GM10248 (cell line): ENCODE measurements around the gene CACNB4.
"Not testable (repeated sequence)": the region's sequence is repeated elsewhere in the genome, so short reads cannot be mapped to it uniquely, and the experiment has no call there.

Source experiments
- CTCF ChIA-PET: fragments of 300-600 bp; sonication (Branson Sonifier 250); formaldehyde crosslinking; extraction: SDS; loops from one replicate; lab custom pipeline; 2021; ENCODE audit warnings: antibody characterized with exemption; lab: Yijun Ruan, JAX
- POLR2A ChIA-PET: fragments of 350-650 bp; sonication (Branson Sonifier 250); formaldehyde crosslinking; extraction: SDS; loops from one replicate; lab custom pipeline; 2020; ENCODE audit warnings: antibody characterized with exemption; lab: Yijun Ruan, JAX
- DNase-seq: peaks from one replicate; pipeline ENCODE4 v3.0.0; 2012; ENCODE audit errors: extremely low spot score
- TF ChIP-seq, protein P1 (sequence below): IDR thresholded peaks from 2 replicates; pipeline ENCODE4 v1.5.1; 2012; ENCODE audit warnings: mild to moderate bottlenecking, low read depth; ENCODE audit errors: extremely low read depth, missing control alignments, control extremely low read depth

The CACNB4 gene

DNA sequence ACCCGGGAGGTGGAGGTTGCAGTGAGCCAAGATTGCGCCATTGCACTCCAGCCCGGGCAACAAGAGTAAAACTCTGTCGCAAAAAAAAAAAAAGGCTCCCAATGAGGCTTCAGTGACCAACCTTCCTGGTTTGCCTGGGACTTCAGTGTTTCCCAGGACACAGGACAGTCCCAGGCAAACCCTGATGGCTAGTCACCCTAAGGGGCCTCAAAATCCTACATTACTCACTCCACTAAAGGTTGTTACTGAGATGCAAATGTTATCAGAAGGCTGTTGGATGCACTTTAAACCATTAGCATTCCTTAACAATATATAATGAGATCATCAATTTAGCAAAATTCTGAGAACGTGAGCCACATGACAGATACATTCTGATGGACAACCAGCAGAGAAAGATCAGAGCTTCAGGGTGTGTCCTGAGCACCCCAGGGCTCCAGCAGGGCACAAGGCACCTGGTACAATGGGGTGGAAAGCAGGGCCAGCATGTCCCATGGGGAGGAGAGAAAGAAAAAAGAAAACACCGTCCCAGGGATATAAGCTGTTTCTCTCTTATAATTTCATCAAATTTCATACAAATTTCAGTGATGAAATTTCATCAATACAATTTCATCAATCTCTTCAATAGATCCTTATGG, 152.5 kb downstream of the CACNB4 start:
- ChIA-PET POLR2A (no interaction called here), CTCF (interaction anchor here (0.7 to 2.3 kb wide), 6 partner anchors 9 to 80 kb away, joined by 3 to 9 read pairs (median 3); no protein-coding TSS in a partner anchor)
- no peak for DNase-seq
- TF ChIP-seq, protein P1, sequence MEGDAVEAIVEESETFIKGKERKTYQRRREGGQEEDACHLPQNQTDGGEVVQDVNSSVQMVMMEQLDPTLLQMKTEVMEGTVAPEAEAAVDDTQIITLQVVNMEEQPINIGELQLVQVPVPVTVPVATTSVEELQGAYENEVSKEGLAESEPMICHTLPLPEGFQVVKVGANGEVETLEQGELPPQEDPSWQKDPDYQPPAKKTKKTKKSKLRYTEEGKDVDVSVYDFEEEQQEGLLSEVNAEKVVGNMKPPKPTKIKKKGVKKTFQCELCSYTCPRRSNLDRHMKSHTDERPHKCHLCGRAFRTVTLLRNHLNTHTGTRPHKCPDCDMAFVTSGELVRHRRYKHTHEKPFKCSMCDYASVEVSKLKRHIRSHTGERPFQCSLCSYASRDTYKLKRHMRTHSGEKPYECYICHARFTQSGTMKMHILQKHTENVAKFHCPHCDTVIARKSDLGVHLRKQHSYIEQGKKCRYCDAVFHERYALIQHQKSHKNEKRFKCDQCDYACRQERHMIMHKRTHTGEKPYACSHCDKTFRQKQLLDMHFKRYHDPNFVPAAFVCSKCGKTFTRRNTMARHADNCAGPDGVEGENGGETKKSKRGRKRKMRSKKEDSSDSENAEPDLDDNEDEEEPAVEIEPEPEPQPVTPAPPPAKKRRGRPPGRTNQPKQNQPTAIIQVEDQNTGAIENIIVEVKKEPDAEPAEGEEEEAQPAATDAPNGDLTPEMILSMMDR: no peak

DNA sequence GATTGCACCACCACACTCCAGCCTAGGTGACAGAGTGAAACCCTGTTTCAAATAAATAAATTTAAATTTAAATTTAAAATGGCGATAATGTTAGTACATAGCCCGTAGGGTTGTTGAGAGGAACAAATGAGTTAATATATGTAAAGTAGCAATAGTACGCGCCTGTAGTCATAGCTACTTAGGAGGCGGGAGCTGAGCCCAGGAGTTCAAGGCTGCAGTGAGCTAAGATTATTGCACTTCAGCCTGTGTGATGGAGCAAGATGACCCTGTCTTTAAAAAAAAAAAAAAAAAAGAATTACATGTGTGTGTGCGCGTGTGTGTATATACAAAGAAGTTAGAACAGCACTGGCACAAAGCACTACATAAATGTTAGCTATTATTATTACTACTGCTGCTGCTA, 153.2 kb downstream of the CACNB4 start:
- TF ChIP-seq, protein P1: no peak
- CTCF ChIA-PET: interaction anchor here (0.7 to 2.5 kb wide), 8 partner anchors 13 to 79 kb away, joined by 3 to 9 read pairs (median 3); no protein-coding TSS in a partner anchor
- POLR2A ChIA-PET: no interaction called here
- no peak for DNase-seq

DNA sequence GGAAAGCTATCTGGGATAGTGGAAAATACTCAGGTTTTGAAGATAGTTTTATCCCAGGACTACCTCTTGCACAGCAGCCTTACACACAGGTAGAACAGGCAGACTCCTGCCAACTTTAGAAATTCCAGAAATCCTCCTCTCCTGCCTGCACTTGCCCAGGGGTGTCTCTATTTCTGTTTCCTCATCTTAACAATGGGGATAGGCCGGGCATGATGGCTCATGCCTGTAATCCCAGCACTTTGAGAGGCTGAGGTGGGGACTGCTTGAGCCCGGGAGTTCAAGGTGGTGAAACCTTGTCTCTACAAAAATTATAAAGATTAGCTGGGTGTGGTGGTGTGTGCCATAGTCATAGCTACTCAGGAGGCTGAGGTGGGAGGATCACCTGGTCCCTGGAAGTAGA, 153.7 kb downstream of the CACNB4 start:
- DNase-seq: no peak
- POLR2A ChIA-PET: no interaction called here
- TF ChIP-seq, protein P1: no peak
- CTCF ChIA-PET: interaction anchor here (0.7 to 2.5 kb wide), 8 partner anchors 12 to 78 kb away, joined by 3 to 9 read pairs (median 3); no protein-coding TSS in a partner anchor

DNA sequence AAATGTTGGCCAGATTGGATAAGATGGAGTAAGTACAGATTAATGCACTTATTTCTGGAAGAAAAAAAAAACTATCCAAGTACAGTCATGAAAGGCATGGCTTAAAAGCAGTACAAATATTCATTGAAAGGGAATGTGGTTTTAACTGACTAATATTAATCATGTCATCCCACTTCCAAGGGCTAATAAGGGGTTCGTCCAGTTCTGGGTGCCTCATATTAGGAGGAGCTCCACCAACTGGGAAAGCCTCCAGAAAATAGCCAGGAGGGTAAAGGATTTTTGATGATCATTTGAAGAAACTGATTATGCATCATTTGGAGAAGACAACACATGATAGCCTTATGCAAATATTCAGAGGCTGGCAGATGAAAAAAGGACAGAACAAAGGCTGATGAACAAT, 155.4 kb downstream of the CACNB4 start:
- TF ChIP-seq, protein P1: no peak
- no peak for DNase-seq
- CTCF ChIA-PET: interaction anchor here (2.5 kb wide), 1 partner anchor 55 kb away, joined by 6 read pairs; no protein-coding TSS in a partner anchor
- POLR2A ChIA-PET: no interaction called here

DNA sequence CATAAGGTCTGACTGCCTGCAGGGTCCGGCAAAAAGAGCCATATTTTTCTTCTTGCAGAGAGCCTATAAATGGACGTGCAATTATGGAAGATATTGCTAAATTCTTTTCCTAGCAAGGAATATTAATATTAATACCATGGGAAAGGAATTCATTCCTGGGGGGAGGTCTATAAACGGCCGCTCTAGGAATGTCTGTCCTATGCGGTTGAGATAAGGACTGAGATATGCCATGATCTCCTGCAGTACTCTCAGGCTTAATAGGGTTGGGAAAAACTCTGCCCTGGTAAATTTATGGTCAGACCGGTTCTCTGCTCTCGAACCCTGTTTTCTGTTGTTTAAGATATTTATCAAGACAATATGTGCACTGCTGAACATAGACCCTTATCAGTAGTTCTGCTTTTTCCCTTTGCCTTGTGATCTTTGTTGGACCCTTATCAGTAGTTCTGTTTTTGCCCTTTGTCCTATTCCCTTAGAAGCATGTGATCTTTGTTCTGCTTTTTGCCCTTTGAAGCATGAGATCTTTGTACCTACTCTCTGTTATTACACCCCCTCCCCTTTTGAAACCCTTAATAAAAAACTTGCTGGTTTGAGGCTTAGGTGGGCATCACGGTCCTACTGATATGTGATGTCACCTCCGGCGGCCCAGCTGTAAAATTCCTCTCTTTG, 156.2 kb downstream of the CACNB4 start:
- DNase-seq, CTCF ChIA-PET, POLR2A ChIA-PET: not testable (repeated sequence)

DNA sequence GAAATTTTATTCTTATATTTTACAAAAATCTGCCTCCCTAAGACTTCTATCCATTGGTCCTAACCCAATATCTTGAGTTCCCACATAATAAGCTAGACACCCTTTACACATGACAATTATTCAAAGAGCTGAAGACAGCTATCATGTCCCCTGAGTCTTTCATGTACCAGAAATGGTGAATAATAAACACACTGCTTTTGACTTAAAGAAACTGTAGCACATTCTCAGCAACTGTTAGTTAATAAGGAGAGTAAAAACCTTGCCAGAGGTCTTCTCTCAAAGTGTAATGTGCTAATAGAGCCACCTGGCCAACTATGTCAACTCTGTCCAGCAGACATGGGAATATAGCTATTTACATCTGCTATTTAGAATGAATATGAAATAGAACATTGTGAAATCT, 160.9 kb downstream of the CACNB4 start:
- ChIA-PET POLR2A (no interaction called here), CTCF (interaction anchor here (0.9 to 1.7 kb wide), 5 partner anchors 9 to 20 kb away, joined by 3 to 6 read pairs (median 3); no protein-coding TSS in a partner anchor)
- TF ChIP-seq, protein P1: no peak
- DNase-seq: no peak

DNA sequence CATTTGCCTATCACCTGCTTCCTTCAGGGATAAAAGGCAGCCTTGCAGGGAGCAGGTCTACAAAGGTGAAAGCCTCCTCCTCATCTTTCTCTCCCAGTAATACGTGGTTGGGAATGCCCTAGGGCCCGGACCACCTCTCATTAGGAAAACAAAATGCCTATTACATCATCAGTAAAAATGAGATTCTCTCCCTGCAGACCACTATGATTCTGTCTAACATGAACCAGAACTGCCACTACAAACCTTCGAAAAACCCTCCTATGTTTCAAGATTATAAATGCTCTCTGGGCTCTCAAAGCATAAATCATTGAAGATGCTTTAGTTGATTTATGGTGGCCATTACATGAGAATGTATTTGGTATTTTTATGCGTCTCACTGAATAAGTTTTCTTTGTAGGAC, 162.2 kb downstream of the CACNB4 start:
- TF ChIP-seq, protein P1: no peak
- ChIA-PET POLR2A (no interaction called here), CTCF (interaction anchor here (1.2 kb wide), 1 partner anchor 10 kb away, joined by 3 read pairs; no protein-coding TSS in a partner anchor)
- DNase-seq: no peak
